Stimulated activated CD4-positive, alpha-beta T cell treated with anti-CD3 and anti-CD28 coated beads, TNF-alpha, amount 100 ng/mL, for 4 hours (primary cell): ENCODE results near the gene SLC35G6.

Experiments
- DNase-seq, 3 experiments: peaks; one replicate each; pipeline ENCODE4 v3.0.0-alpha.2; 2020; ENCODE audit warnings: low read depth in 3 of 3

Gene SLC35G6

GRCh38 chr17:7502171-7502847 is 21.1 kb downstream of the SLC35G6 start:
- DNase-seq, result no peak

GRCh38 chr17:7502987-7503386 is 21.7 kb downstream of the SLC35G6 start:
- DNase-seq, result no peak

- no peak for DNase-seq
Measured at GRCh38 chr17:7503521-7503920, 22.3 kb downstream of the SLC35G6 start.

- no peak for DNase-seq
Measured at GRCh38 chr17:7508145-7508544, 26.9 kb downstream of the SLC35G6 start.

GRCh38 chr17:7508846-7509245 is 27.6 kb downstream of the SLC35G6 start:
- DNase-seq, result no peak

GRCh38 chr17:7509937-7510336 is 28.7 kb downstream of the SLC35G6 start:
- DNase-seq, result no peak

- DNase-seq, result no peak
Measured at GRCh38 chr17:7511108-7511507, 29.9 kb downstream of the SLC35G6 start.

- DNase-seq, result no peak
Measured at GRCh38 chr17:7512105-7512504, 30.9 kb downstream of the SLC35G6 start.

- DNase-seq, result no peak
Measured at GRCh38 chr17:7512824-7513540, 31.7 kb downstream of the SLC35G6 start.

GRCh38 chr17:7513850-7514419 is 32.7 kb downstream of the SLC35G6 start:
- peak in 1 of 3 experiments; percentile 8 for DNase-seq

GRCh38 chr17:7515911-7516610 is 34.8 kb downstream of the SLC35G6 start:
- DNase-seq, result no peak

- DNase-seq, result peak; percentile 9 to 23 (median 18)
Measured at GRCh38 chr17:7523033-7523432, 41.8 kb downstream of the SLC35G6 start.

- no peak for DNase-seq
Measured at GRCh38 chr17:7528842-7529241, 47.6 kb downstream of the SLC35G6 start.

- DNase-seq, result no peak
Measured at GRCh38 chr17:7530023-7530900, 49.0 kb downstream of the SLC35G6 start.
